GM18951 (cell line): ENCODE measurements around the gene ZNF577.

Experiments
- POLR2A ChIP-seq: IDR thresholded peaks from 4 replicates; pipeline ENCODE4 v1.6.1; 2011; ENCODE audit warnings: mild to moderate bottlenecking; ENCODE audit not compliant: insufficient read length, insufficient read depth; ENCODE audit errors: extremely low read depth
- in situ Hi-C: fragments of 300-500 bp; cut with MboI; formaldehyde crosslinking; loops from one replicate; pipeline ENCODE4 v1.12.0; 2022; ENCODE audit warnings: low sequenced_read_pairs, mixed read lengths, inconsistent platforms; ENCODE audit not compliant: unreplicated experiment

ZNF577 gene

GRCh38 chr19:51821921-51822320 lies 65.8 kb downstream of the ZNF577 start:
- in situ Hi-C loops: no loop called here
- TF ChIP-seq POLR2A: no peak

- no peak for TF ChIP-seq POLR2A
- in situ Hi-C loops: no loop called here
These were observed 66.3 kb downstream of the ZNF577 start for GRCh38 chr19:51821456-51821855.
